ENCODE results near the gene SVIL.
"Not testable (repeated sequence)": the region's sequence is repeated elsewhere in the genome, so short reads cannot be mapped to it uniquely, and the experiment has no call there.

Gene SVIL

GRCh38 chr10:29470843-29471543, 163.8 kb downstream of the SVIL start:
- peaks cover 47 to 63% of the 10 kb centered on the region in 2 donors for H3K36me3 ChIP-seq (ENCODE audit: control insufficient read depth in 2 of 2, insufficient read depth in 2 of 2, low read length in 2 of 2)
- H3K27ac ChIP-seq (ENCODE audit: low read depth in 2 of 2, low read length in 2 of 2) = no peak overlapping the region

DNA sequence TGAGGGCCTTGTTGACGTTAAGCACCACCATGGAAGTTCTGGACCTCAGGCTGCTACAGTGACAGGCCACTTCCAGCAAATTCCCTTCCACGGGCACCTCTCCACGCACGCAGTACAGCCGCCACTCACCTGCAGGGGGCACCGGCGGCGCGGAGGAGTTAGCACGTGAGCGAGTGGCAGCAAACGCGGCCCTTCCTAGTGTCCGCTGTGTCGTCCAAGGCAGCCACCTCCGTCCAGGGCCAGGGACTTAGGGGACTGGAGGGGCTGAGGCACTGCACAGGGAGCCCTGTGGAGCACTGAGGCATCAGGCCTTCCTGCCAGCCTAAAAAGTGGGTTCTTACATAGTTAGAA, 164.4 kb downstream of the SVIL start:
- peaks cover 49 to 62% of the 10 kb centered on the region in 2 donors for H3K36me3 ChIP-seq (ENCODE audit: control insufficient read depth in 2 of 2, insufficient read depth in 2 of 2, low read length in 2 of 2)
- H3K27ac ChIP-seq (ENCODE audit: low read depth in 2 of 2, low read length in 2 of 2) = no peak overlapping the region

More at GRCh38 chr10:29470843-29471543, 163.8 kb downstream of the SVIL start:
- Histone ChIP-seq H3K27me3 (ENCODE audit: control insufficient read depth in 2 of 2, insufficient read depth in 2 of 2, low read length in 2 of 2) (no peaks in the 10 kb centered on the region), H3K4me3 (ENCODE audit: low read length in 2 of 2) (no peak overlapping the region), H3K4me1 (ENCODE audit: control insufficient read depth in 2 of 2, insufficient read depth in 2 of 2, low read length in 2 of 2) (no peaks in the 10 kb centered on the region), H3K9me3 (ENCODE audit: control insufficient read depth in 2 of 2, low read length in 2 of 2) (no peaks in the 10 kb centered on the region), H3K9ac (ENCODE audit: low read depth in 1 of 2, low read length in 2 of 2) (no peak overlapping the region)

GRCh38 chr10:29469481-29470354, 165.1 kb downstream of the SVIL start:
- no peaks in the 10 kb centered on the region for H3K27me3 ChIP-seq (ENCODE audit: control insufficient read depth in 2 of 2, insufficient read depth in 2 of 2, low read length in 2 of 2)
- H3K4me1 ChIP-seq (ENCODE audit: control insufficient read depth in 2 of 2, insufficient read depth in 2 of 2, low read length in 2 of 2) = no peaks in the 10 kb centered on the region

More for the DNA sequence above, 164.4 kb downstream of the SVIL start:
- H3K4me3 ChIP-seq (ENCODE audit: low read length in 2 of 2) = no peak overlapping the region
- no peaks in the 10 kb centered on the region for H3K9me3 ChIP-seq (ENCODE audit: control insufficient read depth in 2 of 2, low read length in 2 of 2)
- no peaks in the 10 kb centered on the region for H3K4me1 ChIP-seq (ENCODE audit: control insufficient read depth in 2 of 2, insufficient read depth in 2 of 2, low read length in 2 of 2)
- no peaks in the 10 kb centered on the region for H3K27me3 ChIP-seq (ENCODE audit: control insufficient read depth in 2 of 2, insufficient read depth in 2 of 2, low read length in 2 of 2)
- no peak overlapping the region for H3K9ac ChIP-seq (ENCODE audit: low read depth in 1 of 2, low read length in 2 of 2)

DNA sequence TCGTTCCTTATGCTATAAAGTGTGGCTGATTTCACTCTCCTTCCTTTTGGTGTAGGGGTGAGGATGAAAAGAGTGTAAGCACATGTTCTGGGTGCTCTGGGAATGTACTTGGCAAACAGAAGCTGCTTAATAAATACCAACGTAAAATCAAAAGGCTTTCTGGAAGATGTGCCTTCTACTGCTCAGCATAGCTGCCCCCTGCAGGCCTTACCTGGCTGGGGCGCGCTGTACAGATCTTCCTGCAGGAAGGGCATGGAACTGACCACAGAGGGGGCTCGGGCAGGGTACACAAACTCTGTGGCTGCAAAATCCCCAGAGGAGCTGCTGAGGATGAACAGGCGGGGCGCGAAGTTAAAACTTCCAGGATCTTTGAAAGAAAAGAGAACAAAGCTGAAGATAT, 169.4 kb downstream of the SVIL start:
- Histone ChIP-seq H3K9ac (ENCODE audit: low read depth in 1 of 2, low read length in 2 of 2) (no peak overlapping the region), H3K27me3 (ENCODE audit: control insufficient read depth in 2 of 2, insufficient read depth in 2 of 2, low read length in 2 of 2) (no peaks in the 10 kb centered on the region), H3K4me3 (ENCODE audit: low read length in 2 of 2) (no peak overlapping the region), H3K27ac (ENCODE audit: low read depth in 2 of 2, low read length in 2 of 2) (no peak overlapping the region), H3K9me3 (ENCODE audit: control insufficient read depth in 2 of 2, low read length in 2 of 2) (no peaks in the 10 kb centered on the region), H3K36me3 (ENCODE audit: control insufficient read depth in 2 of 2, insufficient read depth in 2 of 2, low read length in 2 of 2) (peaks cover 61 to 72% of the 10 kb centered on the region in 2 donors), H3K4me1 (ENCODE audit: control insufficient read depth in 2 of 2, insufficient read depth in 2 of 2, low read length in 2 of 2) (no peaks in the 10 kb centered on the region)

More at GRCh38 chr10:29469481-29470354, 165.1 kb downstream of the SVIL start:
- H3K27ac ChIP-seq (ENCODE audit: low read depth in 2 of 2, low read length in 2 of 2) = no peak overlapping the region
- peaks cover 55 to 67% of the 10 kb centered on the region in 2 donors for H3K36me3 ChIP-seq (ENCODE audit: control insufficient read depth in 2 of 2, insufficient read depth in 2 of 2, low read length in 2 of 2)
- no peak overlapping the region for H3K4me3 ChIP-seq (ENCODE audit: low read length in 2 of 2)
- no peaks in the 10 kb centered on the region for H3K9me3 ChIP-seq (ENCODE audit: control insufficient read depth in 2 of 2, low read length in 2 of 2)
- no peak overlapping the region for H3K9ac ChIP-seq (ENCODE audit: low read depth in 1 of 2, low read length in 2 of 2)

DNA sequence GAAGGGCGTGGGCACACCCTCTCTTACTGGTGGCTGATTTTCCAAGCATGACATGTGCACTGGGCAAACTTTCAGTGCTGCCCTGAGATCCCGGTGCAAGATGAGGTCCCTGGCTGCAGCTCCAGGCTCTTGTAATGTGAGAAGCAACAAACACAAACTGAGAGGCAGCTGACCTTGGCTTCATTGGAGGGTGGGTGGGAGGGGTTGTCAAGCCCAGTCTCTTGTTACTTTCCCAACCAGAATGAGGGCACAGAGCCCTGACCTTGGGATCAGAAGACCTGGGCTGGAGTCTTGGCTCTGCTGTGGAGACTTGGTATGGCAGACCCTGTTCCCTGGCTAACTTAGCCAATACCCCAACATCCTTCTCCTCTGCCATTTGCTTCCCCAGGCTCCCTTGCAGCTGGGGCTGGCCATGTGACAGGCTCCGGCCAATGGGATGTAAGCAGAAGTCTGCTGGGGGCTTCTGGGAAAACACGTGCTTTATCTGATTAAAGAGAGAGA, 170.1 kb downstream of the SVIL start:
- H3K27ac ChIP-seq (ENCODE audit: low read depth in 2 of 2, low read length in 2 of 2); H3K27me3 ChIP-seq (ENCODE audit: control insufficient read depth in 2 of 2, insufficient read depth in 2 of 2, low read length in 2 of 2); H3K4me3 ChIP-seq (ENCODE audit: low read length in 2 of 2); H3K9ac ChIP-seq (ENCODE audit: low read depth in 1 of 2, low read length in 2 of 2); H3K4me1 ChIP-seq (ENCODE audit: control insufficient read depth in 2 of 2, insufficient read depth in 2 of 2, low read length in 2 of 2); H3K9me3 ChIP-seq (ENCODE audit: control insufficient read depth in 2 of 2, low read length in 2 of 2): not testable (repeated sequence)
- peaks cover 61 to 71% of the 10 kb centered on the region in 2 donors for H3K36me3 ChIP-seq (ENCODE audit: control insufficient read depth in 2 of 2, insufficient read depth in 2 of 2, low read length in 2 of 2)

DNA sequence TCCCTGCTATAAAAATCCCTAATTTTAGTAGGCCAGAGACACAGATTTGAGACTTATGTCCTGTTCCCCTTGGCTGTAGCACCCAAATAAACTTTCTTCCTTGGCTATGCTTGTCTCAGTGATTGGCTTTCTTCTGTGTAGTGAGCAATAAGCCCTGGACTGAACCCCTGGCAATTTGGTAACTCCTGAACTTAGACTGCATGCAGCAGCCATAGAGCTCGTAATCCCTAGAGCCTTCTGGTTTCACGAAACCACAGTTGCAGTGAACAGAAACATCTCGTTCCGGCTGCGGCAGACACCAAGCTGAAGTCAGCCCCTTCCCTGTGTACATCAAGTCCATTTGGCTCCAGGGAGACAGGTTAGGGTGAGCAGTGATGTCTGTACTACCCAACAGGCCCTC, 173.7 kb downstream of the SVIL start:
- no peaks in the 10 kb centered on the region for H3K27me3 ChIP-seq (ENCODE audit: control insufficient read depth in 2 of 2, insufficient read depth in 2 of 2, low read length in 2 of 2)
- peaks cover 51% of the 10 kb centered on the region in 2 donors for H3K36me3 ChIP-seq (ENCODE audit: control insufficient read depth in 2 of 2, insufficient read depth in 2 of 2, low read length in 2 of 2)
- no peak overlapping the region for H3K27ac ChIP-seq (ENCODE audit: low read depth in 2 of 2, low read length in 2 of 2)
- H3K4me3 ChIP-seq (ENCODE audit: low read length in 2 of 2) = no peak overlapping the region
- no peak overlapping the region for H3K9ac ChIP-seq (ENCODE audit: low read depth in 1 of 2, low read length in 2 of 2)
- no peaks in the 10 kb centered on the region for H3K9me3 ChIP-seq (ENCODE audit: control insufficient read depth in 2 of 2, low read length in 2 of 2)
- no peaks in the 10 kb centered on the region for H3K4me1 ChIP-seq (ENCODE audit: control insufficient read depth in 2 of 2, insufficient read depth in 2 of 2, low read length in 2 of 2)

- H3K27ac ChIP-seq (ENCODE audit: low read depth in 2 of 2, low read length in 2 of 2); H3K9ac ChIP-seq (ENCODE audit: low read depth in 1 of 2, low read length in 2 of 2); H3K9me3 ChIP-seq (ENCODE audit: control insufficient read depth in 2 of 2, low read length in 2 of 2); H3K4me3 ChIP-seq (ENCODE audit: low read length in 2 of 2); H3K27me3 ChIP-seq (ENCODE audit: control insufficient read depth in 2 of 2, insufficient read depth in 2 of 2, low read length in 2 of 2); H3K4me1 ChIP-seq (ENCODE audit: control insufficient read depth in 2 of 2, insufficient read depth in 2 of 2, low read length in 2 of 2): not testable (repeated sequence)
- H3K36me3 ChIP-seq (ENCODE audit: control insufficient read depth in 2 of 2, insufficient read depth in 2 of 2, low read length in 2 of 2) = peaks cover 31 to 39% of the 10 kb centered on the region in 2 donors
Measured at GRCh38 chr10:29458190-29458589, 176.6 kb downstream of the SVIL start.

GRCh38 chr10:29455095-29455494, 179.7 kb downstream of the SVIL start:
- Histone ChIP-seq H3K27ac (ENCODE audit: low read depth in 2 of 2, low read length in 2 of 2) (no peak overlapping the region), H3K36me3 (ENCODE audit: control insufficient read depth in 2 of 2, insufficient read depth in 2 of 2, low read length in 2 of 2) (peaks cover 11 to 16% of the 10 kb centered on the region in 2 donors), H3K4me3 (ENCODE audit: low read length in 2 of 2) (no peak overlapping the region)

DNA sequence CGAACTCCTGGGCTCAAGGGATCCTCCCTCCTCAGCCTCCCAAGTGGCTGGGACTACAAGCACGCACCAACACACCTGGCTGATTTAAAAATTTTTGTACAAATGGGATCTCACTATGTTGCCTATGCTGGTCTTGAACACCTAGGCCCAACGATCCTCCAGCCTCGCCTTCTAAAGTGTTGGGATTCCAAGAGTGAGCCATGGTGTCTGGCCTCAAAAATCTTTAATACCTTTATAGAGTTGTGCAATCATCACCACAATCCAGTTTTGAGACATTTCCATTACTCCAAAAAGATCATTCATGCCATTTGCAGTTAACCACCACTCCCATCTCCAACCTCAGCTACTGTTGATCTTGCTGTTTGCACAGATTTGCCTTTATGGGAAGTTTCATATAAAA, 180.5 kb downstream of the SVIL start:
- H3K9me3 ChIP-seq (ENCODE audit: control insufficient read depth in 2 of 2, low read length in 2 of 2) = no peaks in the 10 kb centered on the region
- H3K36me3 ChIP-seq (ENCODE audit: control insufficient read depth in 2 of 2, insufficient read depth in 2 of 2, low read length in 2 of 2) = peaks cover 4 to 11% of the 10 kb centered on the region in 2 donors
- no peak overlapping the region for H3K4me3 ChIP-seq (ENCODE audit: low read length in 2 of 2)
- peaks cover 0 to 2% of the 10 kb centered on the region in 2 donors for H3K4me1 ChIP-seq (ENCODE audit: control insufficient read depth in 2 of 2, insufficient read depth in 2 of 2, low read length in 2 of 2)
- no peak overlapping the region for H3K9ac ChIP-seq (ENCODE audit: low read depth in 1 of 2, low read length in 2 of 2)
- H3K27ac ChIP-seq (ENCODE audit: low read depth in 2 of 2, low read length in 2 of 2) = no peak overlapping the region
- H3K27me3 ChIP-seq (ENCODE audit: control insufficient read depth in 2 of 2, insufficient read depth in 2 of 2, low read length in 2 of 2) = no peaks in the 10 kb centered on the region

More at GRCh38 chr10:29455095-29455494, 179.7 kb downstream of the SVIL start:
- H3K4me1 ChIP-seq (ENCODE audit: control insufficient read depth in 2 of 2, insufficient read depth in 2 of 2, low read length in 2 of 2) = no peaks in the 10 kb centered on the region
- no peaks in the 10 kb centered on the region for H3K27me3 ChIP-seq (ENCODE audit: control insufficient read depth in 2 of 2, insufficient read depth in 2 of 2, low read length in 2 of 2)
- no peaks in the 10 kb centered on the region for H3K9me3 ChIP-seq (ENCODE audit: control insufficient read depth in 2 of 2, low read length in 2 of 2)
- H3K9ac ChIP-seq (ENCODE audit: low read depth in 1 of 2, low read length in 2 of 2) = no peak overlapping the region

DNA sequence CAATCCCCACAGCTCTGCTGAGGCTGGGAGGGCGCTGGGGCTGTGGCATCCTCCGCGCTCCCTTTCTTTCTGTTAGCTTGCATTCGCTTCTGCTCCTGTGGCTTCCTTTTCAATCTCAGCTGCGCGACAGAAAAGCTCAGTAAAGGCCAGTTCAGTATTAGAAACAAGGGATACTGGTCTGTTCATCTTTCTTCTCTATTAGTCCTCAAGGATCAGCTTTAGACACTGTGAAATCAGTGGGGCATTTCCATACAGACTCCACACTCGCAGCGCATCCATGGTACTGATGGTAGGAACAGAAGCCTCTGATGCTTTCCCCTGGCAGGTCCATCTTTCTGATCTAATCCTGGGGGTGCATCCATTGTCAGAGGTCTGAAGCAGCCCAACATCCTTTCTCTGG, 182.2 kb downstream of the SVIL start:
- Histone ChIP-seq H3K27me3 (ENCODE audit: control insufficient read depth in 2 of 2, insufficient read depth in 2 of 2, low read length in 2 of 2) (no peaks in the 10 kb centered on the region), H3K36me3 (ENCODE audit: control insufficient read depth in 2 of 2, insufficient read depth in 2 of 2, low read length in 2 of 2) (peaks cover 0 to 7% of the 10 kb centered on the region in 2 donors), H3K9me3 (ENCODE audit: control insufficient read depth in 2 of 2, low read length in 2 of 2) (no peaks in the 10 kb centered on the region), H3K4me3 (ENCODE audit: low read length in 2 of 2) (no peak overlapping the region), H3K27ac (ENCODE audit: low read depth in 2 of 2, low read length in 2 of 2) (no peak overlapping the region), H3K4me1 (ENCODE audit: control insufficient read depth in 2 of 2, insufficient read depth in 2 of 2, low read length in 2 of 2) (peaks cover 0 to 3% of the 10 kb centered on the region in 2 donors), H3K9ac (ENCODE audit: low read depth in 1 of 2, low read length in 2 of 2) (no peak overlapping the region)
